GM18873 (cell line): Measurements from ENCODE around the gene DCP1B.

ENCODE experiments used
- ATAC-seq: cut with Tn5 transposase; IDR thresholded peaks from one replicate; pipeline ENCODE4 v1.9.1; 2021; ENCODE audit warnings: mild to moderate bottlenecking, moderate library complexity, moderate number of reproducible peaks; ENCODE audit not compliant: unreplicated experiment, low FRiP score

DCP1B gene

DNA sequence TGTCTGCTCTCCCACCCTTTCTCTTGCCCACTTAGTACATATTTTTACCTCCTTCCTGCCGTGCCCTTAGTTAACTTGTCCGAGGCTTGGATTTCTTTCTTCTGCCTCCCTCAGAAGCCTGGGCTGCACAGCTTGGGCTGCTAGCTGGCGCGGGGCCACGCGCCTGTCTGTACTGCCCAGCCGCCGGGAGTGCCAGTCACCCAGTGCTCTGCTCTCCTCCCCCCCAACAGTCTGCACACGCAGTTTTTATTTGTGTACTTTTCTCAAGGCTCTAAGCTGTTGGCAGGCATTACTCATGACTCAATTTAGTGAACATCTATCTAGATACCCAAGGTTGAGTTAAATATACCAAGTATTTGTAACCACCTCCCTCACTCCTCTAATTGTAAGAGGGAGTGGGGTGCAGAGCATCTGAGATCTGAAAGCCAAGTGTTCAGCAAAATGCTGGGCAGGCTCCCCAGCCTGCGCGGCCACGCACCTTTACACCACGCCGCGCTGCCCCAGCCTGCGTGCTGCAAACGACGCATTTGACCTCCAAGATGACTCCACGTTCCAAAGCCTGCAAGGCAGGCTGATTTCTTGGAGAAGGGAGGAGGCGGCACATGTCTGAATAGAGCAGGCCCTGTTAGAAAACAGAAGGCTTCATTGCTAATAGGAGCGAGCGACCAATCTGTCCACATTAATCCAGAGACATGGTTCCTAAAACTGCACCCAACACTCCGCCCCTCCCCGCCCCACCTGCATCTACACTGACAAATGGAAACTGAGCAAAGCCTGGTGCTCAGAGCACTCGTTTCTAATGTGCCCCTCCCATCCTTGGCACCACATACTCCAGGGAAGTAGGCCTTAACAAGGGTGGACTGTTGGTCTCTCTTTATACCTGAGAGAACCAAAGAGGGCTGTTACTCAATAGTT, 67.6 kb downstream of the DCP1B start:
- ATAC-seq = no peak

DNA sequence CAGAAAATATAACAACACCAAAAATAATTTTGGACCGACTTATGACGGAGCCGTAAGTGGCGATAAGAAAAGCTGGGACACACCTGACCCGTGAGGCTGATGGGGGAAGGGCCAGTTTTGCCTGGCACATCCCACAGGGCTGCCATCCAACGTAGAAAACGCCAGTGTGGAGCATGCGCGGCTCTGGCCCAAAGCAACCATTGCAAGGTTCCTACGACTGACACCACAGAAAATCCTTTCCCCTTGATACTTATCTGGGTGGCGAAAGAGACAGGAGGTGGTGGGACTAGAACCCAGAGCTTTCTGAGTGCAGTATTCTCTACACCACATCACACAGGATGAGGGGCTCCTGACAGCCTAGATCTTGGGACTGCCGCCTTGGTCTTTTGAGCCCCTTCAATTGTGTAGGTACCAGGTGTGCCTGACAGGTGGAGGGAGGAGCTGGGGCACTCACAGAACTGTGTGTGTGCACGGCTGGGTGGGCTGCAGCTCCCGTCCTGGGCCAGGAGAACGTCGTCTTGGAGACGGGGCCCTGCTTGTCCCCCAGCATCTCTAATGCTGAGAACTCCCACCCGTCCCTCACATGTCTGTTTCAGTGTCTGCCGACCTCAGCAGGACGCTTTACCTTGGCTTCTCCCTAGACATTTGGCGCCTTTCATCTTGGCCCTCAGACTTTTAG, 68.4 kb downstream of the DCP1B start:
- ATAC-seq = no peak

DNA sequence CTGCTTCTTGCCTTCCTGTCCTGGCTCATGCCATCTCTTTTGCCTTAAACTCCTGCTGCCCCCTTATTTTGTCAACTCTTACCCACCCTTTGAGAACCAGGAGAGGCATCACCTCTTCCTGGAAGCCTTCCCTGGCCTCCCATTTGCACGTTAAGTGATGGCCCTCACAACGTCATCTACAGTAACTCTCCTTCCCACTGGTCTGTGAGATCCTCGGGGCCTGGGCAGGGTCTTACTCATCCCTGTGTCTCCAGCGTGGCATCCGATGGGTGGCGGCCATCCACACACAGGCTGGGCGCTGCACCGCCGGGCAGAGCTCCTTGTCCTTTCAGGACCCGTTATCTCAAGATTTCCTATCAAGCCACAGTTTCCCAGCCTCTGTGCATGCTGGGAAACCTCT, 69.0 kb downstream of the DCP1B start:
- no peak for ATAC-seq

DNA sequence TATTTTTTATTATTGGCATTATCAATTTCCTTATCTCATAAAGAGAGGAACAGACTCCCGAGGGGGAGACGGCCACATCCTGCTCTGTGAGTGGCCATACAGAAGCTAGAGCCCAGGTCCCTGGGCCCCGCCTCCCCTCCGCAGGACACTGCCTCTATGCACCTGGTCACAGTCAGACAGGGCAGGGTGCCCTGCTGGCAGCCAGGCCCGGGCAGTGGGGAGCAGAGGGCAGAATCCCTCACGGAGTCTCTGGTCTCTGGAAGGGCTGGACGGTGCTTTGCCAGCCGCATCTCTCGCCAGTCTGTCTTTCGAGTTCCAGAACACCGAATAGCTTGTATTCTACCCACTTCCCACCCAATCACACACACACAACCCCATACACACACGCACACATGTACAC, 69.4 kb downstream of the DCP1B start:
- no peak for ATAC-seq

DNA sequence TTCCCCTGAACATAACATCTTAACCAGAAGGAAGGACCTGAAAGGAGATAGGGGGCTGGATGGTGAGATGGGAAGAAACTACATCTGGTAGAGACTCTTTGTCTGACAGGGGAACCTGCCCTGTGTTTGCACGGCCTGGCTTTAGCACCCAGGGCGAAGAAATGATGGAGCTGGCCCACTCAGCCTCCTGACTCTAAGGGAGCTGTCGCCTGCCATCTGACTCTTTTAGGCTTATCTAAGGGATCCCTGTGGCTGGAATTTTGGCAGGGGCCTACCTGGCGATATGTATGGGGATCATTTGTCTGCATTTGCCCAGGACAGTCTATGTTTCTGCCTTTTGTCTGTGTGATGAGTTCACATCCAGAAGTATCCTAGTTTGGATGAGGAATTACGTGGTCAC, 70.2 kb downstream of the DCP1B start:
- no peak for ATAC-seq

DNA sequence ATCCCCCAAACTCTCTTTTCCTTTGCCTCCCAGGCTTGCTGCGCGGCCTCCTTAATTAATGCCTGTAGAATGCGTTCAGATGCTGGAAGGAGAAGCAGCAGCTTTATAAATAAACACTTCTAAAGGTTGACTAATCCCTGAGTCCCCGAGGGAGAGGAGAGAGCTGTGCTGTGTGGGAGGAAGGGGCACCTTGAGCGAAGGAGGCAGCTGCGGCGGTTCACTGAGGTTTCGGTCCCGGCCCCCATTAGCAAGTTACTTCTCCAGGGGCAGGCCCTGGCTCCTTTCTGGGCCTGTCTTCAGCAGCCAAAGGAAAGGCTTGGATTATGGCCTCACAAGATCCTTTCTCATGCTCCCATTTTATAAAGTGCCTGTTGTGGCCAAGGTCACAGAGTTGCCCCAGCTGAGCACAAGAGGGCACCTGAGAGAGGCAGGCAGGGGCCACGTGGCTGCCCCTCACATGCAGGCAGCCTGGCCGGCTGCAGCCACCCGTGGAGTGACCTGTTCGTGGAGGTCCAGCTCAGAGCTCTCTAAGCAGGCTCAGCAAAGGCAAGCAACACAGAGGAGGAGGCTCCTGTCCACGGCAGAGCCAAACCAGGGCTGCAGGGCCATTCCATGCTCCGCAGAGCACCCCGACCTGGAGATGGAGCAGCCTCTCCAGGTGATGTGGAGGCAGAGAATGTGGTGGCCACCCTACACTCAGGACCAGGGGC, 70.8 kb downstream of the DCP1B start:
- no peak for ATAC-seq

DNA sequence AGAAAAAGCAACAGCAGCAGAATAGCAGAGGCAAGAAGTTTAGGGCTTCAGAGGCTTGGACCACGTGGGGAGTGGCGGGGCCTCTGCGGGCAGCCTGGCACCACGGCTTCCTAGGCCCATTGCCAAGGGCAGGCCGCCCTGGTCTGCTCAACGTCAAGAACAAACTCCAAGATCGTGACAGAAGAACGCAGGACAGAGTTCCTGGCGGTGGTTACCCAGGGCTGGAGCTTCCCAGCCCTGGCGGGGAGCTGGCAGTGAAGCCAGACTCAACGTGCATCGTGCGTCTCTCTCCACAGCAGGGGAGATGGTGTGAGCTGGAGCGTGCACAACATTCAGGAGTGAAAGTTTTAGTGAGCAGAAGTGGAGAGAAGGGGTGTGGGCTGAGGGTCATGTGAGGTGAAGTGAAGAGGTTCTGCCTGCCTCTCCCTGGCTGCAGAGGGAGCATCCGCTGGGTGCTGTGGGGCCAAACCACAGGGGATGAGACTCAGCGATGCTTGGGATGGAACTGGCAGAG, 71.9 kb downstream of the DCP1B start:
- ATAC-seq = no peak

DNA sequence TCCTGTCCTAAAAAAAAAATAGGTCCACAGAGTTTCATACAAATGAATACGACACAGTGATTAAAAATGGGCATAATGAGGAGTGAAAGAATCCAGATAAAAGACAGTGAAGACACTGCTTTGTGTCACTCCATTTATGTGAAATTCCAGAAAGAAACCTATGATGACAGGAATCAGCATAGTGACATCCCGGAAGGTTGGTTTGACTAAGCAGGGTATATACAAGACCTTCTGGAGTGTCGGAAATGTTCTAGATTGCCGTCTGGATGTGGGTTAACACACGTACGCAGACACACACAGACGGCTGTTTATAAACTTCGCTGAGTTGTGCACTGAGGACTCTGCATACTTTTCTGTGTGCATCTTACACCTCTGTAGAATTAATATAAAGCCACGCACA, 72.6 kb downstream of the DCP1B start:
- ATAC-seq = no peak

DNA sequence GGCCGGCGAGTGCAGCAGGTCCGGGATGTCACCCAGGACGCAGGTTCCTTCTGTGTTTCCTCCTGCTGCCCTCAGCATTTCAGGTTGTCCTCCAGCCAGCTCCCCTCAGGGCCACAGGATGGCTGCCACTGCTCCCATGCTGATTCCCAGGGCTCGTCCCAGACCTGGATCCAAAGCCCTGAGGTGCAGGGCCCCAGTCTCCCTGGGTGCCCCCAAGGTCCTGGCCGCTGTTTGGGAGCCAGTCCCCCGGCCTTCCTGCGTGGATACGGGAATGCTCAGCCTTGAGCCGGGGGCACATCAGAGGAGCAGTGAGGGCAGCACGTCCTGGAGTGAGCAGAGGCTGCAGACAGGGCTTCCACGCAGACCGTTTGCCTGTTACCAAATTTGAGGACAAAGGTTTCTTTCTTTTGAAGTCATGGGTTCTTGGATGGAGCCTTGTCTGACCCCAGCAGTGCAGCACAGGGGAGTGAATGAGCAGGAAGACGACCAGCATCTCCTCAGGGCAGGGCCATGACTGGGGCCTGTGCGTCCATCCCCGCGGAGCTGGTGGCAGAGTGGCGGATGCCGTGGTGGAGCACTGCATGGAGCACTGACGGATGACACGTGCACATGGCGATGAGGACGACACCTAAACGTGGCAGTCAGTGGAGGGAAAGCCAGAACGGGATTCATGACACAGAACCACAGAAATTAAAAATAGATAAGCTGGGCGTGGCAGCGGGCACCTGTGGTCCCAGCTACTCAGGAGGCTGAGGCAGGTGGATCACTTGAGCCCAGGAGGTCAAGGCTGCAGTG, 73.3 kb downstream of the DCP1B start:
- no peak for ATAC-seq

DNA sequence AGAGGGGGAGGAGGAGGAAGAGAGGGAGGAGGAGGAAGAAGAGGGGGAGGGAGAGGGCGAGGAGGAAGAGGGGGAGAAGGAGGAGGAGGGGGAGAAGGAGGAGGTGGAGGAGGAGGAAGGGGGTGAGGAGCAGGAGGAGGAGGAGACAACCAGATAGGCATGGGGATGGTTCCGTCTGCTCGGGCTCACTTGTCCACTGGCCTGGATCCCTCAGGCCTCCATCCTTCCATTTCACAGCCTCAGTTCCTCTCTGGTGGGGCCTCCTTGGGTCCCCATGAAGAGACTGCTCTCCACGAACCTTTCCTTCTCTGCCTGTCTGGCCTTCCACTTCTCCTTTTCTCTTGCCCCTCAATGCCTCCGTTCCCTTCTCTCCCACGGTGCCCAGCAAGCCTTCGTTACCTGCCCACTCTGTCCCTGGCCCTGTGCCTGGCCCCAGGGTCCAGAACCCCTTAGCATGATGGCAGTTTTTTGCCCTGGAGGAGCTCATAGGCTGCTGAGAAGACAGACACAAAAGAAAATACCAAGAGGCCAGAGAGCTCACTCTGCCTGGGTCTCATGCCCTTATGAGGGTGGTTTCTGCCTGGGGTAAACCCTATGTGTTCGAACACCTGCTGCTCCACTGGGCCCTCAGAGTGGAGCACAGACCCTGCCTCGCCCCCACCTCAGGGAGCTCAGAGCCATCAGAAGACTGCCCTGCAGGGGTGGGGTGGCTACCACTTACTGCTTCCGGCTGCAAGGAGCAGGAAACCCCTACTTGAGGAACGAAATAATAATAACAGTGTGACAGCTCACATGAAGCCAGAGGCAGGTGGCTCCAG, 74.1 kb downstream of the DCP1B start:
- no peak for ATAC-seq

DNA sequence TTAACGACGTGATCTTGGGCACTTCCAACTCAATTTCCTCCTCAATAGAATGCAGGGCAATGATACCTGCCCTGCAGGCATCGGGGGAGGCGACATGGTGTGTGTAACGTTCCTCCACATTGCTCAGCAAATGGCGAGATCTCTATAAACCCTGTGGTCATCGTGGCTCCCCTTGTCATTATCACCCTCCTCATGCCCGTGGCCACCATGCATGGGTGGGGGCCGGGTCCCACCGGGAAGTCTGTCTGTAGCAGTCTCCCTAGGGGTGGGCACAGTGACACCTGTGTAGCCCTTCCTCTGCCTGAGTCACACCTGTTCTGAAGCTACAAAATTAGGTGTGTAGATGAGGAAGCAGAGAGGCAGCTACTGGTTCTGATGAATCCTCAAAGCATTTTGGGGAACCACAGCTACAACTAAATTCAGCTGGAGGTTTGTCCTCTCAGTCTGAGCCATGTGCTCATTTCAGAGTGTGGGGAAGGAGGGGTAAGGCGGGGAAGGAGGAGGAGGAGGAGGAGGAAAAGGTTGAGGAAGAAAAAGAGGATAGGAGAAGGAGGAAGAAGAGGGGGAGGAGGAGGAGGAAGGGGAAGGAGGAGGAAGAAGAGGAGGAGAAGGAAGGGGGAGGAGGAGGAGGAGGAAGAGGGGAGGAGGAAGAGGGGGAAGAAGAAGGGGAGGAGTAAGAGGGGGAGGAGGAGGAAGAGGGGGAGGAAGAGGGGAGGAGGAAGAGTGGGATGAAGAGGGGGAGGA, 74.8 kb downstream of the DCP1B start:
- no peak for ATAC-seq

DNA sequence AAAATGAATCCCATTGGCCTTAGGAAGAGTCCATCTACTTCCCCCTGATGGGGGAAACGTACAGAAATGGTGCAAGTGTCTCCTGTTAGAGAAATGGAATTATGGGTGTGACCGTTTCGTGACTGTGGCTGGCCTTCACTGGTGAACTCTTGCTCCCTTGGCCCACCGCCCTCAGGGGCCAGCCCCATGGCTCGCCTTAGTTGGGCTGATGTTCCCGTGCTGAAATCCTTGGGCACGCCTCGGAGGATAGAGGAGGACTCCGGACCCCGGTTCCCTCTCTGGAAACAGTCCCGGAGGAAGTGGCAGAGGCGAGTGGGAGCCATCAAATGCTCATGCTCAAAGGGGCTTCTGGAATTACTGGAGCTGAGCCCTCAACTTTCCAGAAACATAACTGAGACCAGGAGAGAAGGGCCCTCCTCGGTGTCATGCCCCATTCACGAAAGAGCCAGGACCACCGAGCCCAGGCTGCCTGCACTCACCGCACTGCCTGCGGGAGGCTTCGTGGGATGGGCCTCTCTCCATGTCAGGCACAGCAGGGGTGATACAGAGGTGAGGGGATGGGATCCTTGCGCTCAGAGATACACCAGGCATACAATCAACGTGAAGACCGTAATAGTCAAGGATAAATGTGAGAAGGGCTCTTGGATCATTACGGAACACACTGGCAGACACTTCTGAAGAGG, 75.7 kb downstream of the DCP1B start:
- ATAC-seq = no peak

DNA sequence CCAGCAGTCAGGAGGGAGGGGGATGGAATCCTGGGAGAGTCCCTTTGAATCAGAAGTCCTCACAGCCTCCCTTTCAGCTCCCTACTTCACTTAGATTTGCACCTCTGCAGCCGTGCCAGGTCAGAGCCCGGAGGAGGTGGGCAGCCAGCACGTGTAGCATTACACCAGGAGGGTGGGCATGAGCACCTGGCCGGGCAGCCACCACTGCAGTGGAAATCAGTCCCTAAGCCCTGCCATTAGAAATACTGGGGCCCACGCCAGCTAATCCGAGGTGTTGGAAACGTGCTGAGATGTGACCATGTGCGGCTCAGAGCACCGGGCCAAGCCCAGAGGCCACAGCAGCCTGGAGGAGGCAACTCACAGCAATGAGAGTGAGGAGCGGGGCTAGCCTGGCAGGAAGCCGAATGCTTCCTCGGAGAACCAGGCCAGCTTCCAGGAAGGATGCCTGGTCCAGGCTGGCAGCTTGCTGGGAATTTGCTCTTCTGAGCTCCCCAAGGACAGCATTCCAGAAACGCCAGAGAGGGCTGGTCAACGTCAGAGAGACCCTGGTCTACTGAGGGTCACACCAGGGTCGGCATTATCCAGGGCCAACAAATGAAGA, 76.4 kb downstream of the DCP1B start:
- no peak for ATAC-seq

DNA sequence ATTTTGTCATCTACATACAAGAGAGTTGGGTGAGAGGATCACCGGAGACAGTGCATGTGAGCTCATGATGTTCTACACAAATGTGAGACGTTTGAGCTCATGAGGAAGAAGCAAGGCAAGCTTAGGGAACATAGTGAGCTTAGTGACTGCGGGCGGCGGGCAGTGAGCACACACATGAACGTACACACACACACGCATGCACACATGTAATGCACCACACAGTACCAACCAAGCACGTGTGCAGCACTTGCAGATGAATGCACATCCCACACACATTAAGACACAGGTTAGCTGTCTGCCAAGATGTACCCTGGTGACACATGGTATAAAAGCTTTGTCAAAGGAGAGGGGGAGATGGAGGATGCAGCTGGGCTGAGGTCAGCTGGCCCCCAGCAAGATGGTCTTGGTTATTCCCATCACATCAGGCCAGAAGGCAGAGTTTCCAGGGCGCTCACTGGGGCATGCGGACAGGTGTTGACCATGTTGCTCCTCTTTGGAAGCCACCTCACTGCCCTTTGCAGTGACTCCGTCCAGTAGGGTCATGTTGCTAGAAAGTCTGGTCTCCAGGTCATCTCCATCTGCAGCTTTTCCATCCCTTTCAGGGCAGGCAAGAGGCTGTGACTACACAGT, 77.1 kb downstream of the DCP1B start:
- ATAC-seq = no peak

DNA sequence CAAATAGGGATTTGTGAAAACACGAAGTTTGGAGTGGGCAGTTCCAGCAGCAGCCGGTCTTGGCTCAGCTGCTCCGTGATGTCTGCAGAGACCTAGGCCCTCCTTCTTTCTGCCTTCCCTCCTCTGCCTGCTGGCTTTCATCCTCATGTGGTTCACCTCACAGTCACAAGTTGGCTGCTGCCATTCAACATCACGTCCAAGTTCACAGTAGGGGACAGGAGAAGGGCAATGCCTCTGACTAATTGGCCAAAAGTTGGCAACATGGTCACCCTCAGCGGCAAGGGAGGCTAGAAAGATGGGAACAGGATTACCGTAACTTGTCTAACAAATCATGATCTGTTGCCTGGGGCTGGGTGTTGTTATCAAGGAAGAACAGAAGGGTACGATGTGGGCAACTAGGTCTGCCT, 78.0 kb downstream of the DCP1B start:
- ATAC-seq = no peak

DNA sequence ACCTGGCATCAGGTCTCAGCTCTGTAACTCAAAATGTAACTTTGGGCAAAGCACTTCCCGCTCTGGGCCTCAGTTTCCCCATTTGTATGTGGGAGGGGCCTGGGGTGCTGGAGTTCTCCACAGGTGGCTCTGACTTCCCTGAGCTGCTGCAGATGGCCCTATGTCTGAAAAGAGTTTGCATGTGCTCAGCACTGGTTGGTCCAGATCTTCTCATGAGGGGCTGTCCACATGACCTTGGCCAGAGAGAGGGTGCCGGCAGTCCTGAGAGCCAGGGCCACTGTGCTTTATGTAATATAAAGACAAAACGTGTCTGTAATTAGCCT, 78.6 kb downstream of the DCP1B start:
- ATAC-seq = no peak

DNA sequence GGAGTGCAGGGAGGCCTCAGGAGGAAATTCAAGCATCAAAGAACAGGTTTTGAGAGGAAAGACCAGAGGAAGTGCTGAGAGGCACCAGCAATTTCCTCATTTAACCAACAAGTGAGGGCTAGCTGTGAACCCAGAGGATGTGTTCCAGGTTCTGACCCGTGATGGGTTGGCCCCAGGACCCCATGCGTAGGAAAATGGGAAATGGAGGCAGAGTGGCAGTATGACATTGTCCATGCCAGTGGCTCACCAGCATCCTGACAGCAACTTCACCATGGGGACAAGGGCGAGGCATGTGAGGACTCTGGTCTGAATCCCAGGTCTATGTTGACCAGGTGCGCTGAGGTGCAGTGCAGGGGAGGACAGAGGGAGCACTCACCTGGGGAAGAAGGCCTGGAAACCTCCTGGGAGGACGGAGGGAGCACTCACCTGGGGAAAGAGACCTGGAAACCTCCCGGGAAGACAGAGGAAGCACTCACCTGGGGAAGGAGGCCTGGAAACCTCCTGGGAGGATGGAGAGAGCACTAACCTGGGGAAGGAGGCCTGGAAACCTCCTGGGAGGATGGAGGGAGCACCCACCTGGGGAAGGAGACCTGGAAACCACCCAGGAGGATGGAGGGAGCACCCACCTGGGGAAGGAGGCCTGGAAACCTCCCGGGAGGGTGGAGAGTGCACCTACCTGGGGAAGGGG, 79.1 kb downstream of the DCP1B start:
- no peak for ATAC-seq
